Measurements from ENCODE around the gene ALDH3B2.

DNA sequence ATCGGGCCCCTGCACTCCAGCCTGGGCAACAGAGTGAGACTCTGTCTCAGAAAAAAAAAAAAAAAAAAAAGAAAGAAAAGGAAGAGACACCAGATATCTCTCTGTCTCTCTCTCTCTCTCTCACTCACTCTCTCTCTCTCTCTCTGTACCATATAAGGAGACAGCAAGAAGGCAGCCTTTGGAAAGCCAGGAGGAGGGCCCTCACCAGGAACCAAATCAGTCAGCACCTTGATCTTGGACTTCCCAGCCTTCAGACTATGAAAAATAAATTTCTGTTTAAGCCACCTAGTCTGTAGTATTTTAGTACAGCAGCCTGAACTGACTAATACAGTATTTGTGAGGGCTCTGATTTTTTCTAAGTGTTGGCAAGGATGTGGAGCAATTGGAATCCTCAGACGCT is 13.6 kb upstream of the ALDH3B2 start:
- TF ChIP-seq, protein P1, sequence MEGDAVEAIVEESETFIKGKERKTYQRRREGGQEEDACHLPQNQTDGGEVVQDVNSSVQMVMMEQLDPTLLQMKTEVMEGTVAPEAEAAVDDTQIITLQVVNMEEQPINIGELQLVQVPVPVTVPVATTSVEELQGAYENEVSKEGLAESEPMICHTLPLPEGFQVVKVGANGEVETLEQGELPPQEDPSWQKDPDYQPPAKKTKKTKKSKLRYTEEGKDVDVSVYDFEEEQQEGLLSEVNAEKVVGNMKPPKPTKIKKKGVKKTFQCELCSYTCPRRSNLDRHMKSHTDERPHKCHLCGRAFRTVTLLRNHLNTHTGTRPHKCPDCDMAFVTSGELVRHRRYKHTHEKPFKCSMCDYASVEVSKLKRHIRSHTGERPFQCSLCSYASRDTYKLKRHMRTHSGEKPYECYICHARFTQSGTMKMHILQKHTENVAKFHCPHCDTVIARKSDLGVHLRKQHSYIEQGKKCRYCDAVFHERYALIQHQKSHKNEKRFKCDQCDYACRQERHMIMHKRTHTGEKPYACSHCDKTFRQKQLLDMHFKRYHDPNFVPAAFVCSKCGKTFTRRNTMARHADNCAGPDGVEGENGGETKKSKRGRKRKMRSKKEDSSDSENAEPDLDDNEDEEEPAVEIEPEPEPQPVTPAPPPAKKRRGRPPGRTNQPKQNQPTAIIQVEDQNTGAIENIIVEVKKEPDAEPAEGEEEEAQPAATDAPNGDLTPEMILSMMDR (IDR thresholded peaks at IDR 0.05 in 8 of 11, conservative IDR thresholded peaks at IDR 0.05 in 3 of 11) = no peak
- TF ChIP-seq POLR2AphosphoS5 (IDR thresholded peaks at IDR 0.05) = no peak
